SU-DHL-6 (cell line): ENCODE results near the gene TLR2.

ENCODE experiments used
- H2AFZ ChIP-seq: fragments of 200-600 bp; sonication (generic); 2 replicates; pipeline ENCODE4 v1.6.1; 2014; ENCODE audit warnings: low read depth, mild to moderate bottlenecking, moderate library complexity, mixed read lengths, antibody characterized with exemption, low read length; ENCODE audit not compliant: severe bottlenecking
- H3F3A ChIP-seq: fragments of 200-600 bp; shearing (Covaris generic); 2 replicates; pipeline ENCODE4 v1.6.0; 2016; ENCODE audit warnings: antibody characterized with exemption, mild to moderate bottlenecking; ENCODE audit not compliant: insufficient read depth
- H3K27ac ChIP-seq: fragments of 200-600 bp; sonication (generic); 2 replicates; pipeline ENCODE4 v1.5.1; 2016; ENCODE audit warnings: low read depth, mild to moderate bottlenecking, low read length, moderate library complexity, mixed read lengths
- H3K27me3 ChIP-seq: fragments of 200-600 bp; sonication (generic), shearing (Covaris generic); 2 replicates; pipeline ENCODE4 v1.6.0; 2014; ENCODE audit warnings: mild to moderate bottlenecking, low read length
- H3K36me3 ChIP-seq: fragments of 200-600 bp; sonication (generic); 2 replicates; pipeline ENCODE4 v1.6.1; 2014; ENCODE audit warnings: mild to moderate bottlenecking, low read length, mixed read lengths
- H3K4me2 ChIP-seq: fragments of 300-600, 200-600 bp; shearing (Covaris generic), sonication (generic); 2 replicates; pipeline ENCODE4 v1.6.0; 2014; ENCODE audit warnings: low read length, low read depth, mild to moderate bottlenecking; ENCODE audit not compliant: poor library complexity, severe bottlenecking
- H3K4me3 ChIP-seq: fragments of 200-600 bp; sonication (generic); 2 replicates; pipeline ENCODE4 v1.5.1; 2014; ENCODE audit warnings: antibody characterized with exemption, low read length, mild to moderate bottlenecking, mixed read lengths; ENCODE audit not compliant: insufficient read depth, poor library complexity, severe bottlenecking
- H3K79me2 ChIP-seq: fragments of 200-600 bp; sonication (generic); 2 replicates; pipeline ENCODE4 v1.6.1; 2014; ENCODE audit warnings: mild to moderate bottlenecking, low read length, moderate library complexity; ENCODE audit not compliant: insufficient read depth
- H3K9ac ChIP-seq: fragments of 200-600 bp; sonication (generic); 2 replicates; pipeline ENCODE4 v1.7.0; 2014; ENCODE audit warnings: mild to moderate bottlenecking, low read length
- H3K9me2 ChIP-seq: fragments of 200-600 bp; sonication (generic); replicated peaks from 2 replicates; pipeline ENCODE4 v1.6.1; 2014; ENCODE audit warnings: low read length; ENCODE audit not compliant: insufficient read depth
- H3K9me3 ChIP-seq: fragments of 200-600 bp; sonication (generic); 2 replicates; pipeline ENCODE4 v1.6.1; 2014; ENCODE audit warnings: low read length, mixed read lengths; ENCODE audit not compliant: insufficient read depth
- H4K20me1 ChIP-seq: fragments of 200-600 bp; sonication (generic); 2 replicates; pipeline ENCODE4 v1.6.1; 2014; ENCODE audit warnings: low read depth, mild to moderate bottlenecking, antibody characterized with exemption, low read length, moderate library complexity, mixed read lengths
- EZH2phosphoT487 ChIP-seq: fragments of 200-600 bp; sonication (generic), shearing (Covaris generic); conservative IDR thresholded peaks from 2 replicates; pipeline ENCODE4 v1.6.1; 2018; ENCODE audit warnings: mild to moderate bottlenecking, antibody characterized with exemption, low read length, moderate library complexity, mixed read lengths
- TF ChIP-seq, protein P1 (sequence below): fragments of 200-600 bp; sonication (generic); IDR thresholded peaks from one replicate; pipeline ENCODE4 v1.5.1; 2017; ENCODE audit warnings: antibody characterized with exemption, mild to moderate bottlenecking, low read length, moderate library complexity; ENCODE audit not compliant: insufficient read depth, poor library complexity, severe bottlenecking

The TLR2 gene

DNA sequence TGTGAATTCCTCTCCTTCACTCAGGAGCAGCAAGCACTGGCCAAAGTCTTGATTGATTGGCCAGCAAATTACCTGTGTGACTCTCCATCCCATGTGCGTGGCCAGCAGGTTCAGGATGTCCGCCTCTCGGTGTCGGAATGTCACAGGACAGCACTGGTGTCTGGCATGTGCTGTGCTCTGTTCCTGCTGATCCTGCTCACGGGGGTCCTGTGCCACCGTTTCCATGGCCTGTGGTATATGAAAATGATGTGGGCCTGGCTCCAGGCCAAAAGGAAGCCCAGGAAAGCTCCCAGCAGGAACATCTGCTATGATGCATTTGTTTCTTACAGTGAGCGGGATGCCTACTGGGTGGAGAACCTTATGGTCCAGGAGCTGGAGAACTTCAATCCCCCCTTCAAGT lies 20.4 kb downstream of the TLR2 start:
- no peak overlapping the region for H3K27ac ChIP-seq
- no peaks in the 10 kb centered on the region for H4K20me1 ChIP-seq
- no peaks in the 10 kb centered on the region for H3F3A ChIP-seq
- no peak overlapping the region for H3K4me2 ChIP-seq
- no peaks in the 10 kb centered on the region for H3K9me2 ChIP-seq
- H3K36me3 ChIP-seq, result no peaks in the 10 kb centered on the region
- H2AFZ ChIP-seq, result no peak overlapping the region
- H3K79me2 ChIP-seq, result no peaks in the 10 kb centered on the region
- no peak for TF ChIP-seq EZH2phosphoT487
- TF ChIP-seq, protein P1, sequence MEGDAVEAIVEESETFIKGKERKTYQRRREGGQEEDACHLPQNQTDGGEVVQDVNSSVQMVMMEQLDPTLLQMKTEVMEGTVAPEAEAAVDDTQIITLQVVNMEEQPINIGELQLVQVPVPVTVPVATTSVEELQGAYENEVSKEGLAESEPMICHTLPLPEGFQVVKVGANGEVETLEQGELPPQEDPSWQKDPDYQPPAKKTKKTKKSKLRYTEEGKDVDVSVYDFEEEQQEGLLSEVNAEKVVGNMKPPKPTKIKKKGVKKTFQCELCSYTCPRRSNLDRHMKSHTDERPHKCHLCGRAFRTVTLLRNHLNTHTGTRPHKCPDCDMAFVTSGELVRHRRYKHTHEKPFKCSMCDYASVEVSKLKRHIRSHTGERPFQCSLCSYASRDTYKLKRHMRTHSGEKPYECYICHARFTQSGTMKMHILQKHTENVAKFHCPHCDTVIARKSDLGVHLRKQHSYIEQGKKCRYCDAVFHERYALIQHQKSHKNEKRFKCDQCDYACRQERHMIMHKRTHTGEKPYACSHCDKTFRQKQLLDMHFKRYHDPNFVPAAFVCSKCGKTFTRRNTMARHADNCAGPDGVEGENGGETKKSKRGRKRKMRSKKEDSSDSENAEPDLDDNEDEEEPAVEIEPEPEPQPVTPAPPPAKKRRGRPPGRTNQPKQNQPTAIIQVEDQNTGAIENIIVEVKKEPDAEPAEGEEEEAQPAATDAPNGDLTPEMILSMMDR, result no peak
- 0 out of 2 replicates have a peak, but pooled peaks cover 4% of the 10 kb centered on the region for H3K27me3 ChIP-seq
- no peaks in the 10 kb centered on the region for H3K9me3 ChIP-seq
- H3K4me3 ChIP-seq, result no peak overlapping the region
- no peak overlapping the region for H3K9ac ChIP-seq

DNA sequence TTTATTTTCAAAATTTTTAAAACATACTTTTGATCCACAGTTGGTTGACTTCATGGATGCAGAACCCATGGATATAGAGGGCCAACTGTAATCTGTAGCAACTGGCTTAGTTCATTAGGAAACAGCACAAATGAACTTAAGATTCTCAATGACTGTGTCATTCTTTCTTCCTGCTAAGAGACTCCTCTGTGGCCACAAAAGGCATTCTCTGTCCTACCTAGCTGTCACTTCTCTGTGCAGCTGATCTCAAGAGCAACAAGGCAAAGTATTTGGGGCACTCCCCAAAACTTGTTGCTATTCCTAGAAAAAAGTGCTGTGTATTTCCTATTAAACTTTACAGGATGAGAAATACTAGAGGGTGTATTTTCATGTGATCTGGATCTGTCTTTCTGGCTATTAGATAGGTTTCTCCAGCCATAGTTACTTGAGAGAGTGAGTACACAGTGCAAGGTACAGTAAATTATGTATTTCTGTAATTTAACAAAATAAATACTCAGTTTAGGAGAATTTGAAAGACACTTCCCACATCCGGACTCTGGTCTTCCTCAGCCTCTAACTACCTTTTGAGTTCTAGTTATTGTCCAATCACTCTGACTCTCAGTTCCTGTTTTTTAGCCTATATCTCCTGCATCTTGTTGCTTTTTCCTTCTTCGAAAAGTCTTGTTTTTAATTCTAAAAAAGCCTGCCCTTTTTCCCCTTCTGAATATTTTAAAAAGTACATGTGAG lies 21.8 kb downstream of the TLR2 start:
- Histone ChIP-seq H3K27me3 (0 out of 2 replicates have a peak, but pooled peaks cover 4% of the 10 kb centered on the region), H3K9ac (no peak overlapping the region), H4K20me1 (no peaks in the 10 kb centered on the region), H3K4me2 (no peak overlapping the region), H3K4me3 (no peak overlapping the region), H3K27ac (no peak overlapping the region), H3F3A (no peaks in the 10 kb centered on the region), H3K79me2 (no peaks in the 10 kb centered on the region), H3K36me3 (no peaks in the 10 kb centered on the region), H3K9me2 (no peaks in the 10 kb centered on the region), H3K9me3 (no peaks in the 10 kb centered on the region), H2AFZ (no peak overlapping the region)
- no peak for TF ChIP-seq EZH2phosphoT487
- TF ChIP-seq, protein P1, result no peak

DNA sequence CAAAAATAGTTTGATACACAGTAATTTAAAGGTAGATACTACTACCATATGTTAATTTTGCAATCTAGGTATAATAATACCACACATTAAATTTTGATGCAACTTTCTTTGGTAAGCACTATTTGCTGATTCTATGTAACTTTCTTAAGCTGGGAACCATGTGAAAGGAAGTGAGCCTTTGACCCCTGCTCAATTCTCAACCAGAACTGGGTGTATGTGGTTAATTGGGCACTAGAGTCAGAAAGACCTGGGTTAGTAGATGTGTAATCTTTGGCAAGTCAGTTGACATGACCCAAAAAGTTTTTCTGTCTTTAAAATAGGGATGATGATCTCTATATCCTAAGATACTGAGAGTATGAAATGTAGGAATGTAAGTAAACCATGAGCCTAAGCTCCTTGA lies 22.4 kb downstream of the TLR2 start:
- no peaks in the 10 kb centered on the region for H3K9me3 ChIP-seq
- H3K9ac ChIP-seq, result no peak overlapping the region
- no peak overlapping the region for H3K4me2 ChIP-seq
- TF ChIP-seq, protein P1, result no peak
- no peak for TF ChIP-seq EZH2phosphoT487
- H3K36me3 ChIP-seq, result no peaks in the 10 kb centered on the region
- no peaks in the 10 kb centered on the region for H4K20me1 ChIP-seq
- no peaks in the 10 kb centered on the region for H3F3A ChIP-seq
- no peaks in the 10 kb centered on the region for H3K79me2 ChIP-seq
- H3K27ac ChIP-seq, result no peak overlapping the region
- H3K9me2 ChIP-seq, result no peaks in the 10 kb centered on the region
- no peak overlapping the region for H3K4me3 ChIP-seq
- 0 out of 2 replicates have a peak, but pooled peaks cover 4% of the 10 kb centered on the region for H3K27me3 ChIP-seq
- H2AFZ ChIP-seq, result no peak overlapping the region
